Fibroblast of skin of back (primary cell): ENCODE results near the gene TM4SF4. TPM values are rescaled to one million over a fixed set of nuclear protein-coding genes. Genes with fewer than 3 reads are reported as not detected.
"Not testable (repeated sequence)": the region's sequence is repeated elsewhere in the genome, so short reads cannot be mapped to it uniquely, and the experiment has no call there.

ENCODE experiments used
- DNase-seq: peaks from one replicate; pipeline ENCODE4 v3.0.0-alpha.2; 2013
- polyA plus RNA-seq, 2 experiments: library from polyadenylated mRNA; unstranded; fragments of 120-200 nt; gene quantifications; one replicate each; pipeline ENCODE4 v1.2.1, GENCODE V29; 2013; ENCODE audit not compliant: insufficient read length in 2 of 2

The TM4SF4 gene, protein sequence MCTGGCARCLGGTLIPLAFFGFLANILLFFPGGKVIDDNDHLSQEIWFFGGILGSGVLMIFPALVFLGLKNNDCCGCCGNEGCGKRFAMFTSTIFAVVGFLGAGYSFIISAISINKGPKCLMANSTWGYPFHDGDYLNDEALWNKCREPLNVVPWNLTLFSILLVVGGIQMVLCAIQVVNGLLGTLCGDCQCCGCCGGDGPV
- polyA plus RNA-seq (2013, experiment 1 of 2; ENCODE audit: insufficient read length) = not detected
- polyA plus RNA-seq (2013, experiment 2 of 2; ENCODE audit: insufficient read length) = not detected

DNA sequence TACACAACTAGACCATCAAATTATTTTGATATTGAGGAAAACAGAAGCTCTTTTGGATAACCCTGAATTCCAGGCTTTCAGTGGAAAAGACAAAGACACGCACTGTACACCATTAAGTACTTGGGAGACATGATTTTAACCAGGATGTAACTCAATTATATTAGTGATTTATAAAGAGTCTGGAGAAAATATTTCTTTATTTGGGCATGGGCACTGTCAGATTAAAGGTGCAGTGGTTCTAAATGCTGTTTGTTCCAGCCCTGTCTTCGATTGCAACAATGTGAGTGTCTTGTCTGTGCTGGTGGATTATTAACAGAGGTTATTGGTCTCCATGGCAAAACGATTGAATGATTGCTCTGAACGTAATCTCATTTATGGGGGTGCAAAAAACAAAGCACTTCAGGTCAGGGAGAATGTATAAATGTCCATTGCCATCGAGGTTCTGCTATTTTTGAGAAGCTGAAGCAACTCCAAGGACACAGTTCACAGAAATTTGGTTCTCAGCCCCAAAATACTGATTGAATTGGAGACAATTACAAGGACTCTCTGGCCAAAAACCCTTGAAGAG lies at the start of gene TM4SF4:
Gene TM4SF4 (plus strand): TSS at position 448 of the 568 bp plus-strand sequence. CDS start 181 bp downstream, outside the sequence.
- DNase-seq = no peak

DNA sequence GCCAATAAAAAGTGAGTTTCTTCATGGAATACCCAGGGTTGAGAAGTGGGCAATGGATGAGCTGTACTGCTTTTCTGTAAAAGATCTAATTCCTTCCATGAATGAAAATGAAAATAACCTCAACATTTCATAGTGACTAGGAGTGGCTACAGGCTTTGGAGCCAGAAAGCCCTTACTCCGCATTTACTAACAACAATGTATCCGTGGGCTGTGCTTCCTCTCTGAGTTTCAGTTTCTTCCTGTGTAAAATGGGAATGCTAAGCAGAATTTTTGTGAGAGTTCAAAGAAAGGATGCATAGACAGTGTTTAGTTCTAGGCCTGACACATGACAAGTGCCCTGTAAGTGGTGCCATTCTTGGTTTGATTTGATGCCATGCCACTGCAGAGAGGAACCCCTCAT lies 49.6 kb upstream of the TM4SF4 start:
- no peak for DNase-seq

DNA sequence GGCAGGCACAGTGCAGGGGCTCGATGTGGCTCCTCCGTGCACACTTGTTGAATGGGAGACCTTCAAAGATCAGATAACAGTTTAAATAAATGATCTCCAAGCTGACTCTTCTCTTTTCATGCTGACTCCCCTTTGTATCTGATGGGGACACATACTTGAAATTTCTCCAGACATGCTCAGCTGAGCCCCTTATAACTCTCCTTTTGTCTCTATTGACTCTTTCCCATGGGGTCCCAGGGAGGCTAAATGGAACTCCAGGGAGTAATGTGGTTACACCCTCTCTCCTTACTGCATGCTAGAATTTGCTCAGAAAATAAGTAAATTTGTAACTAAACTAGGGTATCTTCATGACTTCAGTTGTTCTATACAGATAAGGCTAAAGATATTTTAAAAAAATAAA lies 48.2 kb upstream of the TM4SF4 start:
- DNase-seq = no peak

DNA sequence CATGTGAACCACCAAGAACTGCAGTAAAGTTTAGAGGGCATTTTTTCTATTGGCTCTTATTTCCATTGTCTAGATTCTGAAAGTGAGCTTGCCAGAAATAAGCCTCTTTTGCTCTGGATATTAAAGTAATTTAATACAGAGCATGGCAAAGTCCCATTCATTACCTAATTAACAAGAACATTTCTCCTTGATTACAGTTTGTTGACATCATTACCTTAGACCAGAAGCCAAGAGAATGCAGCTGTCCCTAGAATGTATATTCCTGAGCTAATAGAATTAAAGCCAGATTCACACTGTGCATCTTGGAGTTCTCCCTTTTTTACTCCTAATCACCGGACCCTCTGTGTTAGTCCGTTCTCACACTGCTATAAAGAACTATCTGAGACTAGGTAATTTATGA lies 46.4 kb upstream of the TM4SF4 start:
- no peak for DNase-seq

DNA sequence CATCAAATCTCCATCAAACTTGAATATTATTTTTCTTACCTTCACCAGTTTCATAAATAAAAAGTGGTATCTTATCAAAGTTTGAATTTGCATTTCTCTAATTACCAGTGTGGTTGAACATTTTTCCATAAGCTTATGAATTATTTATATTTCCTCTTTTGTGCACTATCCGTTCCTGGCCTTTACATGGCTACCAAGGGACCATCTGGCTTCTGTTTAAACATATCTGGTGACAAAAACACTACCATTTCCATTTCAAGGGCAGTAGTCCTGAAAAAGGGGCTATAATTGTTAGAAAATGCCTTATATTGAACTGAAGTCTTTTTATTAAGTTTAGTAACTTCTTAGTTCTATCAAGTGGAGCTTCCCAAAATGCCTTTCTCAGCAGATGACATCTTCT lies 44.3 kb upstream of the TM4SF4 start:
- no peak for DNase-seq

DNA sequence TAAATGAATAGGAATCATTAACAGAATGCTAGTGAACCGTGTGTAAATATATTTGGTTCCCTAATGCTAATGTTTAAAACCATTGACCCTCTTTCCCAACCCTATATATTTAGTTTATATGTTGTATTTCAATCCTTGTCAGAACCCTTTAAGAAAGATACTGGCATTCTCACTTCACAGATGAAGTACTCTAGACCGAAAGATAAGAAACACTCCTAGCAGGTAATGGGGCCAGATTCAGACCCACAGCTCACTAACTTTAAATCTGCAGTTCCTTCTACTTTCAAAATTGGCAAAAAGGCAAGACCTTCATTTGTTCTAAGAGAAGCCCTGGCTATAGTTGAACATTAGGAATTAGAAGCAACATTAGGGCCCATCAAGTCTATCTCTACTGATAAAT lies 42.3 kb upstream of the TM4SF4 start:
- DNase-seq = no peak

DNA sequence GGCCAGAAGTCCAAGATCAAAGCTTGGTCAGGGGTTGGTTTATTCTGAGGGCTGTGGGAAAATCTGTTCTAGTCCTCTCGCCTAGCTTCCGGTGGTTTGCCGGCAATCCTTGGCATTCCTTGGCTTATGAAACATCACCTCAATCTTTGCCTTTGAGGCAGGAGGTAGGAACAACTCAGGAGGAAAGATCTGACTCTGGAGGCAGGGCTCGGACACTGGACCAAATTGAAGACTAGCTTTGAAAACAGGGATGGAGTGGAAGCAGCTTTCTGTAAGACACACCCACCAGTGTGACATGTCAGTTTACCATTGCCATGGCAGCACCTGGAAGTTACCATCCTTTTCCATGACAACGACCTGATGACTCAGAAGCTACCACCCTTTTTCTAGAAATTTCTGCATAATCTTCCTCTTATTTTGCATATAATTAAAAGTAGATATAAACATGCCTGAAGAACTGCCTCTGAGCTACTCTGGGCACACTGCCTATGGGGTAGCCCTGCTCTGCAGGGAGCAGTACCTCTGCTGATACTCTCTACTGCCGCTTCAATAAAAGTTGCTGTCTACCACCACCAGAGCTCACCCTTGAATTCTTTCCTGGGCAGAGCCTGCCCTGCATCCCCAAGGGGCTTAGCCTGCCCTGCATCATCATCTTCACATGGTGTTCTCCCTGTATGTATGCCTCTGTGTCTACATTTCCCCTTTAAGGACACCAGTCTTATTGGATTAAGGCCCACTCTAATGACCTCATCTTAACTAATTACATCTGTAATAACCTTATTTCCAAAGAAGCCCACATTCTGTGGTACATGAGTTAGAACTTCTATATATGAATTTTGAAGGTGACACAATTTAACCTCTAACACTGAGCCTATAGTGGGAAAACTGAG lies 38.3 kb upstream of the TM4SF4 start:
- peak; percentile 28 for DNase-seq

DNA sequence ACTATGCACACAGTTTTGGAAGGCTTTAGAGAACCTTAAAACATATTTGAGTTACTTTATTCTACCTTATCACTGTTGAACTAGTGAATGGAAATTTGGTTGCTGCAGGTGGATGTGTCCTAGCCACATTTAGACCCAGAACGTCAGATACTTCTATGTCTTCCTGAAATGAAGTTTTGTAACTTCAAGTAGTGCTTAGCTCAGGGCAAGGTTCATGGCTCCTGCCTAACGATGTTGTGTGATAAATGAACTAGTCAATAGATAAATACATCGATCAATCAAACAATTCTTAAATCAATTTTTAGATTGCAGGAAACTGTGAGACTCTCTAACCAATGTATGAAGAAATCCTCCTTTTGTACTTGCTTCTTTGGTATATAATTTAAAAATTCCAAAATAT lies 37.2 kb upstream of the TM4SF4 start:
- DNase-seq = no peak

DNA sequence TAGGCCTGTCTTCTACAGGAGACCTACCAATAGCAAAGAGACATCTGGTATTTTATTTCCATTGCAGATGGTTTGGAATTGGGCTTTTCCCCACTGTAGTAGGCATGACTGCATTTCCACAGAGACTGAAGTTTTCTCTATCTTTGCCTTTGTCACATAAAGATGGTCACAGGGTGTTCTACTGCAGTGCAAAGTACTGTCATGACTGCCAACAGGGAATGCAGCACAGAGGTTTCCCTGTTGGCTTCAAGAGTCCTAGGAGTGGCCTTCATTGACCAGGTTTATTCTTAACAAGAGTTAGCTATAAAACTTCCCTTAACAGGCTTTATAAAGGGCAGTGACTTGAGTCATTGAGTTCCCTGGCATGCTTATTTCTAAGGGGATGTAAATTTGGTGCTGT lies 36.8 kb upstream of the TM4SF4 start:
- no peak for DNase-seq

DNA sequence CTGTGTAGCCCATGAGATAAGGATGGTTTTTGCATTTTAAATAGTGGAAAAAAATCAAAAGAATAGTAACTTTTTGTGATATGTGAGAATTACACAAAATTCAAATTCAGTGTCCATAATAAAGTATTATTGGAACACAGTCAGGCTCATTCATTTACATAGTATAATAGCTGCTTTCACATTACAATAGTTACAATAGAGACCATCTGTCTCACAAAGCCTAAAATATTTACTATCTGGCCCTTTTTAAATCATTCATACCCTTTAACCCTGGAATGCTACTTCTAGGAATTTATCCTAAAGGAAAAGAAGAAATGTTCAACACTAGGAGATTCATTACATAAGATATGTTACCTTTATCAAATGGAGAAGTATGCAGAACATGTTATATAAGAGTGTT lies 35.5 kb upstream of the TM4SF4 start:
- no peak for DNase-seq

DNA sequence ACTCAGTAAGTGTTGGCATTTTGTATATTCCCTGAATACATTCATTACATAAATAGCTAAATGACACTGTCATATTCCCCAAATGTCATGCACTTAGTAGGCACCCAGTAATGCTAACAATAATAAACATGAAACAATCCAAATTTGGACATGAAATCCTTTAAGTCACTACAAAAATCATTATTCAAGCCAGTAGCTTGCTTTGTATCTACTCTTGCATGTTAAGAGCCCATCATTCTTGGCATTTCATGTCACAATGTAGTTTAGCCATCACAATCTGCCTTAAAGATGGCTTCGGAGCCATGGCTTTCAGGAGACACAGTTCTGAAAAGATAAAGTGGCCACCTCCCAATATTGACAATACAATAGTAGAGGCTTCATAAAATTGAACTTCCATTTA lies 32.9 kb upstream of the TM4SF4 start:
- peak; percentile 74 for DNase-seq

DNA sequence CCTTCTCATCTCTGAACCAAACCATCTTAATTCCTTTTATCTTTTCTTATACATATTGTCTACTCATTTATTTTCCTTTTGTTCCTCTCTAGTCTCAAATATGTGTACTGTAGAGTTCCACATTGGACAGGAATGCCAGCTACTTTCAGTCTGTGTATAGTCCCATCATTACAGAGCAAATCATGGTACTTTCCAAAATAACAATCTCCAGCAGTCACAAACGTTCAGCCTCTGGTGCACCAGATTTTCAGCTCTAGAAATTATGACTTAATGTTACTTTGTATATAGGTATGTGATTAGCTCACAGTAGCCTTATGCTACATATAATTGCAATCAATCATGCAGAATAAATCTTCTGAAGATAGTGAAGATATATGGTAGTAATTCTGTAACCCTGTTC lies 32.5 kb upstream of the TM4SF4 start:
- DNase-seq = peak; percentile 45

DNA sequence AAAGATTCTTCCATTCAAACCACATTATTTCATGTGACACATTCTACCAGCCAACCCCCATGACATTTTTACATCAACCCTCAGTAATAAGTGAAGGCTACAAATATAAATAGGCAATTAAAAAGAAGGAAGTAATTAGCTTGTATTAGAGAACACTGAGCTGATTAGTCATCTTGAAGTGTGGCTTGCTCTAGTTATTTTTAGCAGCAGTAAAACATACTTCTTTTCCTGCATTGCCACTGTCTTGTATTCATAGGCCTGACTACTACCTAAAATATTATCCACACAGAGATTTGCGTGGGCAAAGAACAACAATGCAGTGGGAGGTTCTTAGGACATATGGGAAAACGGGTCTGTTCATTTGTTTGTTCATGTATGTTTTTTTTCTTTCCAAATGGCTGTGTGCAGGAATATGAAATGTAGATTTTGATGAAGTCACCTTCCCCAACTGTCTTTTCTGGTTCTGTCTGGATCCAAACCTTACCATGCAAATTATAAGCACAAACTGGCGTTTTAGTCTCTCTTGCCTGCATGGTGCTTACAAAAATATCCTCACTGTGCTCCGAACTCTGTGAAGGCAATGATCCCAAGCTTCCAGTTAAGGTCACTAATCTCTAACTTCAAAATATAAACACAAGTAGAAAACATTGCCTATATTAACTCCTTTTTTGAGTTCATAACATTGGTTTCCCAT lies 31.5 kb upstream of the TM4SF4 start:
- peak; percentile 96 for DNase-seq

DNA sequence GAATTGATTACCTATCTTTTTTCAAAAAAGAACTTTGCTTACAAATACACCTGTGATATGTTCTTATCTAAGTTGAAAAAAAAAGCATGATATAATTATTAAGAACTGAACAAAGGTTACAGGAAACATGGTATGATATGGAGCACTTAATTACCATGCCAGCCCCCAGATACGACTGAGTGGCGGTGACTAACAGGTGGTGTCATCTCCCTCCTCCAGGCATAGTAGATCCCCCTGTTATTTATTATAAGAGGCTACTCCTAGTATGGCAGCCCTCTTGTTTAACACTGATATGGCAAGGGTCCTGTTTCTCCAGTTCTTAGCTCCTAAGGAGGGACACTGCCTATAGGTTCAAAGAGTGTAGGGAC lies 31.0 kb upstream of the TM4SF4 start:
- DNase-seq = no peak

DNA sequence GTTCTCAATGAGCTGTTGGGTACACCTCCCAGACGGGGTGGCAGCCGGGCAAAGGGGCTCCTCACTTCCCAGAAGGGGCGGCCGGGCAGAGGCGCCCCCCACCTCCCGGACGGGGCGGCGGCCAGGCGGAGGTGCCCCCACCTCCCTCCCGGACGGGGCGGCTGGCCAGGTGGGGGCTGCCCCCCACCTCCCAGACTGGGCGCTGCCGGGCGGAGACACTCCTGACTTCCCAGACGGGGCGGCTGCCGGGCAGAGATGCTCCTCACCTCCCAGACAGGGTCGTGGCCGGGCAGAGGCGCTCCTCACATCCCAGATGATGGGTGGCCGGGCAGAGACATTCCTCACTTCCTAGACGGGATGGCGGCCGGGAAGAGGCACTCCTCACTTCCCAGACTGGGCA lies 29.6 kb upstream of the TM4SF4 start:
- DNase-seq = not testable (repeated sequence)

DNA sequence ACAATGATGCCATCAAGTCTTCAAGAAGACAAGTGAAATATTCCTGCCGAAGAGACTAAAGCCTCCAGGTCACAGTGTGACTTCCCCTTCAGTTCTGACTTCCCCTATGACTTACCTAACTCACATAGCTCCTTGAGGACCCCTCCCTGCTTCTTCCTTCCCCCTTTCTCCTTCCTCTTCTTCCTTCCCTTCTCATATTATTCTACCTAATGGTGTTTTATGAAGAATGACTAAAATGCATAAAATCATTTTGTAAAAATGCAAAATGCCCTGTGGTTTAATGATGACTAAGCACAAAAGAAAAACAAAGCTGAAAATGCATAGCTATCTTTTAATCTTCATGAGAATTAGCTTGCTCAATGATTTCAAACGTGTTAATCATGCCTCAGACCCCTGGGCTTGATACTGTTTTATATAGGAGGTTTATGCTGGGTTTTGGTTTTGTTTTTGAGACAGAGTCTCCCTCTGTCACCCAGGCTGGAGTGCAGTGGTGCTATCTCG lies 26.1 kb upstream of the TM4SF4 start:
- peak; percentile 93 for DNase-seq

DNA sequence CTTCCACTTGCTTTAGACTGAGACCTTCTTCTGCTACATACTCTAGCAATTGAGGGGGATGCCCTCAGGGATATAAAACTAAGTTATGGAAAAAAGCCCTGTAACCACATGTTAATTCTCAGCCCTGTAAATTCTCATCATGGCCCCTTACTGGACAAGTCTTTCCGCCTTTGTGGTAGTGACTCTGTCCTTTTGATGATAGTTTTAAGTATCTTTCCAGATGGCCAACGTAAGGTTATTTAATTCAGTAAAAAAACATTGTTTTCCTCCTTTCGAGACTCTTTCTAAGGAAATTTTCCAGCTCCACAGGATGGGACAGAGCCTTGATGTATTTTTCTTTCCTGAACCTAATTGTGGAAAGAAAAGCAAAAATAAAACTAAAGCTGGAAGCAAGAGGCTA lies 25.3 kb upstream of the TM4SF4 start:
- DNase-seq = no peak

DNA sequence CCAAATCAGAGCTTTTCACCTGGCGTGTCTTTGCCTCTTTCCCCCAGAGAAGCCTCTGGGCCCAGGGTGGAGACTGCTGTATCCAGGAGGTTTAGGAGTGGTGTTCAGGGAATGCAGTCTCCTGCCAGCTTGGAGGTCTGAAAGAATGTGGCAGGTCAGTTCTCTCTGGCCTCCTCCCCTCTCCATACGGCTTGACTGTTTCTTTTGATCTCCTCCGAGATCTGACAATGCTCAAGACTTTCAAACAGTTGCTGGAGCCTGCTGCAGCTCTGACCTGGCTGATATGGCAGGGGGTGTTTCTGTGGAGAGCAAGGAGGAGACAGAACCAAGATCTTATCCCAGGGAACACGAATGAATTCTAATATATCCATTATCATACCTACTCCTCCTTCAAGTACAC lies 24.7 kb upstream of the TM4SF4 start:
- no peak for DNase-seq

DNA sequence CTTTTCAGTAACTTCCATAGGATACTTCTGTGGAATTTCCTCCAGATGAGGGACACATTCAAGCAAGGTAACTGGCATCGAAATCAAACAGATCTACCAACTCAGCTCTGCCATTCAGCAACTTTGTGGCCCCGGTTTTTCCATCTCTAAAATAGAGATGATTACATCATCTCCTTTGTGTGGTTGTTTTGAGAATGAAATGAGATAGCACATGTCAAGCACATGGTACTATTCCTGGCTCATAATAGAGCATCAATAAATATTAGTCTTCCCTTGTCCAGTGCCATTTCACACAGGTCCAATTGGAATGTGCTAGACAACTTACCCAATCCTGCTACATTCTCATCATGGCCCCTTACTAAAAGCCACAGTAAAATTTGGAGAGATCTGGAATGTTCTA lies 24.2 kb upstream of the TM4SF4 start:
- DNase-seq = no peak

DNA sequence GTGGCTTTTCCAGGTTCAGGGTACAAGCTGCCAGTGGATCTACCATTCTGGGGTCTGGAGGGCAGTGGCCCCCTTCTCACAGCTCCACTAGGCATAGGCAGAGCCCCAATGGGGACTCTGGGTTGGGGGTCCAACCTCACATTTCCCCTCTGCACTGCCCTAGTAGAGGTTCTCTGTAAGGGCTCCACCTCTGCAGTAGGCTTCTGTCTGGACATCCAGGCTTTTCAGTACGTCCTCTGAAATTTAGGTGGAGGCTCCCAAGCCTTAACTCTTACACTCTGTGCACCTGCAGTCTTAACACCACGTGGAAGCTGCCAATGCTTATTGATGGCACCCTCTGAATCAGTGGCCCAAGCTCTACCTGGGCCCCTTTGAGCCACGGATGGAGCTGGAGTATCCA lies 22.5 kb upstream of the TM4SF4 start:
- DNase-seq = no peak

DNA sequence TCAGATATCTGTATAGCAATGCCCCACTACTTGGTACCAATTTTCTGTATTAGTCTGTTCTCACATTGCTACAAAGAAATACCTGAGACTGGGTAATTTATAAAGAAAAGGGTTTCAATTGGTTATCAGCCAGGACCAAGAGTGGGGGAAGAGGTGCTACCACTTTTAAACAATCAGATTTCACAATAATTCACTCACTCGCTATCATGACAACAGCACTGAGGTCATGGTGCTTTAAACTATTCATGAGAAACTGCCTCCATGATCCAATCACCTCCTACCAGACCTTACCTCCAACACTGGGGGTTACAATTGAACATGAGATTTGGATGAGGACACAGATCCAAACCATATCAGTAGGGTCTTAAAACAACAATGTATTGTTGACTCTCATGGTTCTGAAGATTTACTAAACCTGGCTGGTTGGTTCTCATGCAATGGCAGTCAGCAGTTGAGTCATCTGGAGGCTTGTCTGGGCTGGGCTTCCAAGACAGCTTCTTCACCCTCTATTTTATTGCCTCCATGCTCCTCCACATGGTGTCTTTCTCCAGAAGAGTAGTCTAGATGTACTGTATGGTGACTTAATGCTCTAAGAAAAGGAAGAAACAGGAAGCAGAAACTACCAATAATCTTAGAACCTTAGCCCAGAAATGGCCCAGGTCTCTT lies 21.2 kb upstream of the TM4SF4 start:
- no peak for DNase-seq

DNA sequence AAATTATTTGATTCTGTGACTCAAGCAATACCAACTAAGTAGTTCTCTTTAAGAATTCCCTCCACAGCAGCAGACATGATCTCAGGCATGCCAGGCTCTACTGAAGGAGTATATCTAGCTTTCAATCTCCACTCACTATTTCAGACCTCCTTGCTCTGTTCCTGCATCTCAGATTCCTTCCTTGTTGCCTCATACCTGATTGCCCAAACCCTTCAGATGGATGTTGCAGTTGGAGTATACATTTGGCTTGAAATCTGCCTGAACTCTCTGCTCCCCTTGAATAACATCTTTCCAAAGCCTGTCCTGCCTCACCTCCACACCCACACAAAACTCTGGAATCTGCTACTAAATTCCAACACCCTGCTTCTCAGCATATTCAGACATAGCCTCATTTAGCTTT lies 19.8 kb upstream of the TM4SF4 start:
- DNase-seq = no peak
